Osteocyte (in vitro differentiated cells): Measurements from ENCODE around the gene CRIM1. TPM values are rescaled to one million over a fixed set of nuclear protein-coding genes. Genes with fewer than 3 reads are reported as not detected.

Source experiments
- DNase-seq: peaks from one replicate; pipeline ENCODE4 v3.0.0; 2021; ENCODE audit warnings: mixed read lengths; ENCODE audit not compliant: unreplicated experiment; ENCODE audit errors: extremely low spot score
- H3K27ac Mint-ChIP-seq: one replicate; pipeline ENCODE4 v1.8.0; 2021; ENCODE audit warnings: mild to moderate bottlenecking, mixed read lengths; ENCODE audit not compliant: unreplicated experiment
- H3K27me3 Mint-ChIP-seq: one replicate; pipeline ENCODE4 v1.8.0; 2021; ENCODE audit warnings: mixed read lengths; ENCODE audit not compliant: unreplicated experiment
- H3K36me3 Mint-ChIP-seq: one replicate; pipeline ENCODE4 v1.8.0; 2021; ENCODE audit warnings: mixed read lengths; ENCODE audit not compliant: unreplicated experiment
- H3K4me1 Mint-ChIP-seq: one replicate; pipeline ENCODE4 v1.8.0; 2021; ENCODE audit warnings: mixed read lengths; ENCODE audit not compliant: unreplicated experiment
- H3K4me3 Mint-ChIP-seq: one replicate; pipeline ENCODE4 v1.8.0; 2021; ENCODE audit warnings: mild to moderate bottlenecking, moderate library complexity, mixed read lengths; ENCODE audit not compliant: unreplicated experiment
- H3K9me3 Mint-ChIP-seq: one replicate; pipeline ENCODE4 v1.8.0; 2021; ENCODE audit warnings: mixed read lengths; ENCODE audit not compliant: unreplicated experiment
- total RNA-seq: library from RNA; stranded (reverse); gene quantifications from 2 replicates; pipeline ENCODE4 v1.2.1, GENCODE V29; 2021
- TF ChIP-seq, protein P1 (sequence below): fragments of 200-600 bp; sonication (generic); IDR thresholded peaks from 2 replicates; pipeline ENCODE4 v1.5.0; 2021; ENCODE audit warnings: antibody characterized with exemption, mild to moderate bottlenecking, moderate library complexity

CRIM1 gene
- total RNA-seq, 1 donor from 2014 or later, result 194 TPM

DNA sequence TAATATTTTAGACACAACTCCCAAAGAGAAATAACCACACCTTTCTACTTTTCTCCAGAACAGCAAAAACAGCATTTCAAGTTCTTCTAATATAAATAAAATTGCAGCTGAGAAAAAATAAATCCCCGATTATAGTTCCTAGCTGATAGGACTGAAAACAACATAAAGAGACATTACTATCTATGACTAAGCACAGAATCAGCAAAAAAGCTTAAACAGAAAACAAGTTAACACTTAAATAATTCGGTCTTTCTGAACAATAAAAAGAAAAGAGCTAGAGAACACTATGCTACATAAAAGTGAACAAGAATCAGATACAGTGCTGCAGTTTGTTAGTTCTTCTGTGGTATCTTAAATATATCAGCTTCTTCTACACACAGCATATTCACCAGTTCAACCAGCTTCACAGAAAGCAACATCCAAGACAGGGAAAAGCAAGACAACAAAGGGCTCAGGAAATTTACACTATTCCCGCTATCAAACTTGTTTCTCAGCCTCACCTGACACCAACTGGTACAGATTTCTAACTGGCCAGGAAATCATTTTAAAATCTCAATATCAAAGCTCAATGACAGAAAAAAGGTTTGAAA lies 213.8 kb downstream of the CRIM1 start:
- no peak for DNase-seq
- TF ChIP-seq, protein P1, sequence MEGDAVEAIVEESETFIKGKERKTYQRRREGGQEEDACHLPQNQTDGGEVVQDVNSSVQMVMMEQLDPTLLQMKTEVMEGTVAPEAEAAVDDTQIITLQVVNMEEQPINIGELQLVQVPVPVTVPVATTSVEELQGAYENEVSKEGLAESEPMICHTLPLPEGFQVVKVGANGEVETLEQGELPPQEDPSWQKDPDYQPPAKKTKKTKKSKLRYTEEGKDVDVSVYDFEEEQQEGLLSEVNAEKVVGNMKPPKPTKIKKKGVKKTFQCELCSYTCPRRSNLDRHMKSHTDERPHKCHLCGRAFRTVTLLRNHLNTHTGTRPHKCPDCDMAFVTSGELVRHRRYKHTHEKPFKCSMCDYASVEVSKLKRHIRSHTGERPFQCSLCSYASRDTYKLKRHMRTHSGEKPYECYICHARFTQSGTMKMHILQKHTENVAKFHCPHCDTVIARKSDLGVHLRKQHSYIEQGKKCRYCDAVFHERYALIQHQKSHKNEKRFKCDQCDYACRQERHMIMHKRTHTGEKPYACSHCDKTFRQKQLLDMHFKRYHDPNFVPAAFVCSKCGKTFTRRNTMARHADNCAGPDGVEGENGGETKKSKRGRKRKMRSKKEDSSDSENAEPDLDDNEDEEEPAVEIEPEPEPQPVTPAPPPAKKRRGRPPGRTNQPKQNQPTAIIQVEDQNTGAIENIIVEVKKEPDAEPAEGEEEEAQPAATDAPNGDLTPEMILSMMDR, result no peak
- no peaks in the 10 kb centered on the region for H3K27me3 Mint-ChIP-seq
- peak overlapping the region; percentile 64 for H3K4me3 Mint-ChIP-seq
- peak overlapping the region; percentile 93 for H3K27ac Mint-ChIP-seq
- H3K9me3 Mint-ChIP-seq, result no peaks in the 10 kb centered on the region
- H3K4me1 Mint-ChIP-seq, result peaks cover 42% of the 10 kb centered on the region
- peaks cover 23% of the 10 kb centered on the region for H3K36me3 Mint-ChIP-seq

DNA sequence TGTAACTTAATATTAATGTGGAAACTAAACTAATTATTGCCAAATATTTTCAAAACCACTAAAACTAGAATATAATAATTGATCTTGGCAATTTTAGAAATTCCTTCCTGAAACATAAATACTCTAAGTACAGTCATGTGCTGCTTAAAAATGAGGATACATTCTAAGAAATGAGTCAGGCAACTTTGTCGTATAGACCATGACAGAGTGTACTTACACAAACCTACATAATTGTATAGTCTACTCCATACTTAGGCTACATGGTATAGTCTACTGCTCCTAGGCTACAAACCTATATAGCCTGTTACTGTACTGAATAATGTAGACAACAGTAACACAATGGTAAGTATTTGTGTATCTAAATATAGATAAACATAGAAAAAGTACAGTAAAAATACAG lies 214.8 kb downstream of the CRIM1 start:
- H3K36me3 Mint-ChIP-seq, result peaks cover 28% of the 10 kb centered on the region
- TF ChIP-seq, protein P1, result no peak
- H3K4me3 Mint-ChIP-seq, result no peak overlapping the region
- H3K4me1 Mint-ChIP-seq, result peaks cover 40% of the 10 kb centered on the region
- no peak for DNase-seq
- H3K27ac Mint-ChIP-seq, result peak overlapping the region; percentile 82
- H3K9me3 Mint-ChIP-seq, result no peaks in the 10 kb centered on the region
- H3K27me3 Mint-ChIP-seq, result no peaks in the 10 kb centered on the region

DNA sequence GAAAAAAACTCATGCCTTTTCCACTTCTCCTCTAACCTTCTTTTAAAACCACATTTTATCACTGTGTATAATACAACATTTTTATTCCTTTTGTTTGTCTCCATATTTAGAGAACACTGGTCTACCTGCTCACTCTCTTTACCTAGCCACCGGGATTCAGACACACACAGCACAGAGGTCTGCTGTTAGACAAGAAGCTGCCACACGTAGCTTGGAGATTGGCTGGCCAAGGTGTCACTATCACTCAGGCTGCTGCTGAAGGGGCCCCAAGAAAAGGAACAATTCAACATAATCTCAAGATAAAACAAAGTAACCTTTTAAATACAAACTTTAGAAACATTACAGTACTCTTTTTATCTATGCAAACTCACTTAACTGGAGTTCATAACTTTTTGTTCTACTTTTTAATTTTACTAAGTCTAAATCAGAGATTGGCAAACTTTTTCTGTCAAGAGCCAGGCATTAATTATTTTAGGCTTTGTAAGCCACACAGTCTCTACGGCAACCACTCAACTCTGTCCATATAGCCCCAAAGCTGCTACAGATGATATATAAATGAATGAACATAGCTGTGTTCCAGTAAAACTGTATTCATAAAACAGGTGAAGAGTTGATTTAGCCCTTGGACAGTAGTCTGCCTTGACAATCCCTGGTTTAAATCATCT lies 216.6 kb downstream of the CRIM1 start:
- Mint-ChIP-seq H3K4me1 (peaks cover 35% of the 10 kb centered on the region), H3K4me3 (no peak overlapping the region), H3K9me3 (no peaks in the 10 kb centered on the region), H3K36me3 (peaks cover 32% of the 10 kb centered on the region), H3K27ac (peak overlapping the region; percentile 56), H3K27me3 (no peaks in the 10 kb centered on the region)
- DNase-seq, result no peak
- TF ChIP-seq, protein P1, result no peak

DNA sequence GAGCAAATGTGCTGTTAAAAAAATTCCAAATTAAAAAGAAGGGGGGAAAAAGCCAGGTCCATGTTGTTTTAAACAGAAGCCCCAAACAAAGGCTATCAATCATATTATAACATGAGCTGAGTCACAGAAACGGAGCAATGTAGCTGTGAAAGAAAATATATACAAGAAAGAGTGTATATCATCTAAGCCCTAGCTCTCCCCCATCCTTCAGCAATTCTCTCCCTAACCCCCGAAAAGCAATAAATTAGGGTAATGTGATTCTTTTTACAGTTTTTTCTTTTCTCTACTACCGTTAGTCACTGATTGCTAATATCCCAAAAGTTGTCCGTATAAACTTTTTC lies 217.1 kb downstream of the CRIM1 start:
- Mint-ChIP-seq H3K27me3 (no peaks in the 10 kb centered on the region), H3K4me3 (no peak overlapping the region), H3K4me1 (peaks cover 30% of the 10 kb centered on the region), H3K9me3 (no peaks in the 10 kb centered on the region), H3K36me3 (peaks cover 34% of the 10 kb centered on the region), H3K27ac (peak overlapping the region; percentile 46)
- TF ChIP-seq, protein P1, result no peak
- no peak for DNase-seq

DNA sequence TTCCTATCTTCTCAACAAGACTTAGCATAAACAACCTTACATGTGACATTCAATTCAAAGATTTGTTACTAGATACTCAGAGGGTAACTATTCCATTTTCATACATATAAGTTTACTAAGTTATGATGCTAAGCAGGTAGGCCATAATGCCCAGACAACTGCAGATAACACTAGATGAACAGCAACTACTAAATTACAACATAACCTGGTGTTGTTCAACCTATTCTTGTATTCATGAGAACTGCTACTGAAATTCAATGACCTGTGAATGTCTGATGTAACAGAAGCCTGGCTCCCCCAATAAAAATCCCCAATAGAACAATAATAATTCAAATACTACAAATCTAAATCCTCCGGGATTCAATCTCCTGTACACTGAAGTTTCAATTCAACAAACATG lies 217.6 kb downstream of the CRIM1 start:
- Mint-ChIP-seq H3K4me3 (no peak overlapping the region), H3K27me3 (no peaks in the 10 kb centered on the region), H3K27ac (peak overlapping the region; percentile 46), H3K4me1 (peaks cover 26% of the 10 kb centered on the region), H3K9me3 (no peaks in the 10 kb centered on the region), H3K36me3 (peaks cover 37% of the 10 kb centered on the region)
- TF ChIP-seq, protein P1, result no peak
- DNase-seq, result no peak
